SK-N-MC (cell line): Measurements from ENCODE around the gene LRP5.

Experiments used
- DNase-seq: peaks from one replicate; pipeline ENCODE4 v3.0.0-alpha.2; 2011; ENCODE audit warnings: low read depth, low spot score
- H3K27ac ChIP-seq: fragments of 200-600 bp; sonication (generic); 2 replicates; pipeline ENCODE4 v1.5.1; 2016; ENCODE audit warnings: mixed run types
- H3K36me3 ChIP-seq: fragments of 200-600 bp; sonication (generic); 2 replicates; pipeline ENCODE4 v1.6.1; 2017; ENCODE audit warnings: antibody characterized with exemption, low read length, mixed read lengths; ENCODE audit not compliant: insufficient read depth
- H3K4me3 ChIP-seq: fragments of 200-600 bp; sonication (generic); 2 replicates; pipeline ENCODE4 v1.5.1; 2016
- H3K9ac ChIP-seq: fragments of 200-600 bp; sonication (generic); 2 replicates; pipeline ENCODE4 v1.8.0; 2017; ENCODE audit warnings: mixed run types, mixed read lengths; ENCODE audit not compliant: insufficient read length
- H3K9me3 ChIP-seq: fragments of 200-600 bp; sonication (generic); 2 replicates; pipeline ENCODE4 v1.6.1; 2017; ENCODE audit warnings: low read depth, mild to moderate bottlenecking, antibody characterized with exemption, low read length, moderate library complexity, mixed read lengths
- EZH2 ChIP-seq: fragments of 200-600 bp; sonication (generic); IDR thresholded peaks from one replicate; pipeline ENCODE4 v1.6.1; 2017; ENCODE audit warnings: antibody characterized with exemption
- FOXP2 ChIP-seq: optimal IDR thresholded peaks from 2 replicates; pipeline ENCODE3; 2011; ENCODE audit warnings: mild to moderate bottlenecking, moderate library complexity; ENCODE audit not compliant: insufficient read depth; ENCODE audit errors: extremely low read length, control extremely low read depth
- POLR2AphosphoS5 ChIP-seq: IDR thresholded peaks from 2 replicates; pipeline ENCODE4 v1.6.1; 2012; ENCODE audit warnings: mild to moderate bottlenecking, low read depth, low read length, borderline replicate concordance

Gene LRP5

GRCh38 chr11:68375337-68375736 is 62.9 kb downstream of the LRP5 start:
- Histone ChIP-seq H3K4me3 (no peak overlapping the region), H3K27ac (no peak overlapping the region), H3K9me3 (no peaks in the 10 kb centered on the region), H3K9ac (no peak overlapping the region), H3K36me3 (peaks cover 3% of the 10 kb centered on the region; the same call in 1 of the 2 replicates)
- DNase-seq, result no peak
- TF ChIP-seq EZH2, result no peak
- no peak for TF ChIP-seq FOXP2
- TF ChIP-seq POLR2AphosphoS5, result no peak

GRCh38 chr11:68375766-68376165 is 63.4 kb downstream of the LRP5 start:
- DNase-seq, result no peak
- Histone ChIP-seq H3K27ac (no peak overlapping the region), H3K9ac (no peak overlapping the region), H3K9me3 (no peaks in the 10 kb centered on the region), H3K4me3 (no peak overlapping the region), H3K36me3 (peaks cover 3% of the 10 kb centered on the region; the same call in 1 of the 2 replicates)
- no peak for TF ChIP-seq POLR2AphosphoS5

DNA sequence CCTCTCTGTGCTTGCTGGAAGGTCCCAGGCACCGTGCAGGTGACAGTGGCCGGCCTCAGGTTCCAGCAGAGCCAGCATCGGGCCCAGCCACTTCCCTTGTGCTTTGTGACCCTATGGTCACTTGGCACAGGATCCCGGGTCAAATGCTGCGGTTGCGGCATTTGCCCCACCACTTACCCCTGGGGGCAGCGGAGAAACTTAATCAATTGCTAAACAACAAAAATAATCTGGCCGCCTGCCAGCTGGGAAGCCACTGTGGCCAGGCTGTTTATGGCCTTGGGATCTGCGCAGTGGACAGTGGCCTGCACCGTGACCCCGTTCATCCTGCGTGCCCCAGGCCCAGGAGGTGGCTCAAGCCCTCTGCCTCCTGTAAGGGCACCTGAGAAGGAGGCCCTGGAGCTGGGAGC is 65.0 kb downstream of the LRP5 start:
- Histone ChIP-seq H3K4me3 (no peak overlapping the region), H3K27ac (no peak overlapping the region), H3K36me3 (peaks cover 3% of the 10 kb centered on the region; the same call in 1 of the 2 replicates), H3K9me3 (no peaks in the 10 kb centered on the region), H3K9ac (no peak overlapping the region)
- no peak for DNase-seq
- TF ChIP-seq EZH2, result no peak
- TF ChIP-seq POLR2AphosphoS5, result no peak
- TF ChIP-seq FOXP2, result no peak

DNA sequence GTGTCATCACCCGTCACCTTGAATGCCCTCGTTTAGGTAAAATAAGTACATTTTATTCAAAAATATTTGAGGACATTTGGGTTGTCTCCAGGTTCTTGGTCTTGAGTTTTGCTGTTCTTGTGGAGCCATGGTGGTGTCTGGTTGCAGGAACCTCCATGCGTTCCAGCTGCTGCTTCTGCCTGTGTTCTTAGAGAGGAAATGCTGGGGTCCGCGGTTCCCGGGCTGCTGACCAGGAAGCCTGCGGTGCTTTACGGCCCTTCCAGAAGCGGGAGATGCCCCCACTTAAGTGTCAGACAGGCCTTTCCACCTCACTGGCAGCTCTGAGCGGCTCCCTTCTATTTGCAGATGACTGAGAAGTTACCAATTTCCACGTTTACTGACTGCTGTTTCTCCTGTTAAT is 66.8 kb downstream of the LRP5 start:
- Histone ChIP-seq H3K36me3 (peaks cover 3% of the 10 kb centered on the region; the same call in 1 of the 2 replicates), H3K9me3 (no peaks in the 10 kb centered on the region), H3K9ac (no peak overlapping the region), H3K4me3 (no peak overlapping the region), H3K27ac (peak overlapping the region; percentile 12; the same call in 1 of the 2 replicates)
- no peak for TF ChIP-seq FOXP2
- TF ChIP-seq POLR2AphosphoS5, result no peak
- no peak for TF ChIP-seq EZH2
- no peak for DNase-seq

DNA sequence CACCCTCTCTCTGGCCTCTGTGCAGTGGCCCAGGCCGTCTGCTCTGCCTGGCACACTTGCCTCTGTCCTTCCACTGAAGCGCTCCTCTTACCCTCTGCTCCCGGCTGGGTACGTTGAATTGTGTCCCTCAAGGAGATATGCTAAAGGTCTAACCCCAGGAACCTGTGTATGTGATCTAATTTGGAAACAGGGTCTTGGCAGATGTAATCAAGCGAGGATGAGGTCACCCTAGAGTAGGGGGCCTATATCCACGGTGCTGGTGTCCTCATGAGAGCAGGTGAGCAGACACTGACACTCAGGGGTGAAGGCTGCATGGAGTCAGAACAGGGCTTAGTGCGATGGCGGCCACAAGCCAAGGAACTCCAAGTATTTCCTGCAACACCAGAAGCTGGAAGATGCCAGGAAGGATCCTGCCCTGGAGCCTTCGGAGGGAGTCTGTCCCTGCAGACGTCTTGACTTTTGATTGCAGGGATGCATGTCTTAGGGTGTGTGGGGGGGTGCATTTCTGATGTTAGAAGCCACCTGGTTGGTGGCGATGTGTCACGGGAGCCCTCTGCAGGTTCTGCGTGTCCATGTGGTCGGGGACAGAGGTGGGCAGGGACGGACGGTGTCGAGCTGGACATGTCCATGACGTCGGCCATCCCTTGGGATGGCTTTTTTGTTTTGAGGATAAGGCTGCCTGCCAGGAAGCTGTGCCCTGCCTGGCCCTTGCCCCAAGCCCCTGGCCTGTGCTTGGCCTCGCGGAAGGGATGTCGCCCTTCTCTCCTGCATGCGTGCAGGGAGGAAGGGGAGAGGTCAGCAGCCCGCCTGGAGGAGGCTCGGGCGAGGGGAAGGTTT is 68.6 kb downstream of the LRP5 start:
- TF ChIP-seq FOXP2 (no peak), POLR2AphosphoS5 (no peak), EZH2 (no peak)
- peak overlapping the region; percentile 12 for H3K27ac ChIP-seq
- peak overlapping the region; percentile 55 for H3K4me3 ChIP-seq
- no peak overlapping the region for H3K9ac ChIP-seq
- H3K36me3 ChIP-seq, result peaks cover 6% of the 10 kb centered on the region; the same call in 1 of the 2 replicates
- H3K9me3 ChIP-seq, result no peaks in the 10 kb centered on the region
- DNase-seq, result no peak

GRCh38 chr11:68381716-68382115 is 69.3 kb downstream of the LRP5 start:
- Histone ChIP-seq H3K9ac (no peak overlapping the region), H3K4me3 (no peak overlapping the region), H3K36me3 (peaks cover 13% of the 10 kb centered on the region; the same call in 1 of the 2 replicates), H3K9me3 (no peaks in the 10 kb centered on the region), H3K27ac (no peak overlapping the region)
- no peak for DNase-seq
- TF ChIP-seq POLR2AphosphoS5 (no peak), FOXP2 (no peak), EZH2 (no peak)

- Histone ChIP-seq H3K27ac (no peak overlapping the region), H3K4me3 (no peak overlapping the region), H3K36me3 (peaks cover 17% of the 10 kb centered on the region; the same call in 1 of the 2 replicates), H3K9ac (no peak overlapping the region), H3K9me3 (no peaks in the 10 kb centered on the region)
- no peak for DNase-seq
- TF ChIP-seq EZH2 (no peak), POLR2AphosphoS5 (no peak), FOXP2 (no peak)
Measured at GRCh38 chr11:68382358-68382998, 70.1 kb downstream of the LRP5 start.

- no peak for TF ChIP-seq EZH2
- TF ChIP-seq POLR2AphosphoS5, result no peak
- no peak for TF ChIP-seq FOXP2
- no peaks in the 10 kb centered on the region for H3K9me3 ChIP-seq
- no peak overlapping the region for H3K9ac ChIP-seq
- DNase-seq, result no peak
- no peak overlapping the region for H3K27ac ChIP-seq
- H3K36me3 ChIP-seq, result peaks cover 26% of the 10 kb centered on the region; the same call in 1 of the 2 replicates
- no peak overlapping the region for H3K4me3 ChIP-seq
Measured at GRCh38 chr11:68383976-68384501, 71.6 kb downstream of the LRP5 start.
